SK-N-SH (cell line): Measurements from ENCODE around the gene FKBP5. TPM values are rescaled to one million over a fixed set of nuclear protein-coding genes. Genes with fewer than 3 reads are reported as not detected.
"Not testable (repeated sequence)": the region's sequence is repeated elsewhere in the genome, so short reads cannot be mapped to it uniquely, and the experiment has no call there.

Experiments used
- CTCF ChIA-PET: fragments of 300-600, 350-600 bp; formaldehyde crosslinking; extraction: SDS; loops from one replicate; lab custom pipeline; 2021; lab: Yijun Ruan, JAX
- POLR2A ChIA-PET: fragments of 350-600 bp; sonication (Branson Sonifier 250); formaldehyde crosslinking; extraction: SDS; loops from one replicate; lab custom pipeline; 2020; ENCODE audit warnings: antibody characterized with exemption, inconsistent platforms; lab: Yijun Ruan, JAX
- DNase-seq: peaks from one replicate; pipeline ENCODE4 v3.0.0; 2012
- H2AFZ ChIP-seq: fragments of 200-600 bp; sonication (generic); 2 replicates; pipeline ENCODE4 v1.8.1; 2016; ENCODE audit warnings: antibody characterized with exemption, mild to moderate bottlenecking, low read depth
- H3F3A ChIP-seq: fragments of 200-600 bp; sonication (generic); replicated peaks from 2 replicates; pipeline ENCODE3; 2016; ENCODE audit warnings: antibody characterized with exemption, mild to moderate bottlenecking; ENCODE audit not compliant: insufficient read depth
- H3K27ac ChIP-seq, 2 experiments: fragments of 200-500 bp in 1 of 2; fragments of 200-600 bp in 1 of 2; sonication (Bioruptor generic) in 1 of 2; sonication (generic), shearing (Covaris generic) in 1 of 2; 2 replicates each; pipeline versions ENCODE4 v1.5.1 to v1.6.1; 2014 to 2016; ENCODE audit warnings: low read depth in 2 of 2, inconsistent platforms in 1 of 2, low read length in 1 of 2, mild to moderate bottlenecking in 1 of 2, mixed read lengths in 1 of 2
- H3K27me3 ChIP-seq: fragments of 200-600 bp; sonication (generic), shearing (Covaris generic); 2 replicates; pipeline ENCODE4 v1.6.1; 2016; ENCODE audit warnings: mixed run types; ENCODE audit not compliant: insufficient read depth
- H3K36me3 ChIP-seq, 2 experiments: fragments of 200-500 bp in 1 of 2; fragments of 200-600 bp in 1 of 2; sonication (Bioruptor generic) in 1 of 2; sonication (generic) in 1 of 2; replicated peaks in 1 of 2; 2 replicates each; pipeline versions ENCODE3 to v1.5.1; 2014 to 2016; ENCODE audit warnings: low read length in 1 of 2, mild to moderate bottlenecking in 1 of 2; ENCODE audit not compliant: insufficient read depth in 2 of 2, control insufficient read depth in 1 of 2
- H3K4me1 ChIP-seq, 2 experiments: fragments of 200-500 bp in 1 of 2; fragments of 200-600 bp in 1 of 2; sonication (Bioruptor generic) in 1 of 2; sonication (generic), shearing (Covaris generic) in 1 of 2; 2 replicates each; pipeline versions ENCODE4 v1.5.1 to v1.6.1; 2014 to 2016; ENCODE audit warnings: low read depth in 1 of 2, low read length in 1 of 2, mixed run types in 1 of 2; ENCODE audit not compliant: insufficient read depth in 2 of 2, control insufficient read depth in 1 of 2
- H3K4me2 ChIP-seq: fragments of 200-600 bp; sonication (generic), shearing (Covaris generic); 2 replicates; pipeline ENCODE4 v1.6.1; 2017; ENCODE audit warnings: mixed run types
- H3K4me3 ChIP-seq, 2 experiments: fragments of 200-500 bp in 1 of 2; fragments of 200-600 bp in 1 of 2; sonication (Bioruptor generic) in 1 of 2; sonication (generic), shearing (Covaris generic) in 1 of 2; 2 replicates each; pipeline versions ENCODE4 v1.5.1 to v1.8.1; 2014 to 2016; ENCODE audit warnings: low read depth in 2 of 2, inconsistent platforms in 1 of 2, low read length in 1 of 2, mild to moderate bottlenecking in 1 of 2, mixed read lengths in 1 of 2, moderate library complexity in 1 of 2
- H3K79me2 ChIP-seq: fragments of 200-600 bp; sonication (generic); 2 replicates; pipeline ENCODE4 v1.8.1; 2017; ENCODE audit warnings: mild to moderate bottlenecking; ENCODE audit not compliant: insufficient read depth
- H3K9ac ChIP-seq: fragments of 200-600 bp; sonication (generic); 2 replicates; pipeline ENCODE4 v1.6.1; 2017; ENCODE audit warnings: mixed run types
- H3K9me2 ChIP-seq: fragments of 200-600 bp; sonication (generic); 2 replicates; pipeline ENCODE4 v1.6.1; 2017; ENCODE audit warnings: mixed run types
- H3K9me3 ChIP-seq: fragments of 200-600 bp; sonication (generic); 2 replicates; pipeline ENCODE4 v1.6.1; 2017; ENCODE audit warnings: mixed run types, mild to moderate bottlenecking, moderate library complexity
- H4K20me1 ChIP-seq: fragments of 200-600 bp; sonication (generic); 2 replicates; pipeline ENCODE4 v1.6.1; 2017; ENCODE audit warnings: mild to moderate bottlenecking, mixed run types; ENCODE audit not compliant: insufficient read depth
- CHD2 ChIP-seq: fragments of 150-350 bp; IDR thresholded peaks from 2 replicates; pipeline ENCODE4 v1.6.1; 2018; ENCODE audit warnings: low read length; ENCODE audit not compliant: partially characterized antibody
- EP300 ChIP-seq, 2 experiments: IDR thresholded peaks; 2 replicates each; pipeline versions ENCODE4 v1.4.0 to v1.6.1; 2012; ENCODE audit warnings: borderline replicate concordance in 1 of 2, low read depth in 1 of 2, low read length in 1 of 2
- EZH2phosphoT487 ChIP-seq: fragments of 200-600 bp; sonication (generic); IDR thresholded peaks from 2 replicates; pipeline ENCODE4 v1.6.1; 2017; ENCODE audit warnings: low read depth, mixed run types, mild to moderate bottlenecking, antibody characterized with exemption, moderate library complexity, borderline replicate concordance
- FOSL2 ChIP-seq: IDR thresholded peaks from 2 replicates; pipeline ENCODE4 v1.4.0; 2012; ENCODE audit warnings: low read depth, mild to moderate bottlenecking, moderate library complexity, borderline replicate concordance
- FOXJ3 ChIP-seq: sonication (generic); formaldehyde crosslinking; IDR thresholded peaks from 2 replicates; pipeline ENCODE4 v1.5.1; 2020; ENCODE audit warnings: mild to moderate bottlenecking, missing genetic modification reagents
- GABPA ChIP-seq: IDR thresholded peaks from 2 replicates; pipeline ENCODE4 v1.4.0; 2012; ENCODE audit warnings: low read depth, mild to moderate bottlenecking
- GATA2 ChIP-seq: sonication (generic); formaldehyde crosslinking; IDR thresholded peaks from 2 replicates; pipeline ENCODE4 v1.5.0; 2020; ENCODE audit warnings: mild to moderate bottlenecking, missing genetic modification reagents
- JUND ChIP-seq: IDR thresholded peaks from 2 replicates; pipeline ENCODE4 v1.4.0; 2012
- NFIC ChIP-seq: IDR thresholded peaks from 2 replicates; pipeline ENCODE4 v1.4.0; 2012; ENCODE audit warnings: borderline replicate concordance
- RAD21 ChIP-seq: IDR thresholded peaks from 2 replicates; pipeline ENCODE4 v1.6.1; 2012; ENCODE audit warnings: mild to moderate bottlenecking, low read length
- RCOR1 ChIP-seq: fragments of 150-350 bp; IDR thresholded peaks from 2 replicates; pipeline ENCODE4 v1.6.1; 2017; ENCODE audit warnings: antibody characterized with exemption, low read length
- RXRA ChIP-seq: IDR thresholded peaks from 2 replicates; pipeline ENCODE4 v1.4.0; 2012; ENCODE audit warnings: low read depth, mild to moderate bottlenecking, borderline replicate concordance
- SIN3A ChIP-seq: IDR thresholded peaks from 2 replicates; pipeline ENCODE4 v1.6.1; 2012; ENCODE audit warnings: low read depth, mild to moderate bottlenecking, low read length, moderate library complexity, borderline replicate concordance
- TAF1 ChIP-seq: IDR thresholded peaks from 2 replicates; pipeline ENCODE4 v1.6.1; 2012; ENCODE audit warnings: low read depth, mild to moderate bottlenecking, low read length, moderate library complexity, borderline replicate concordance
- TEAD4 ChIP-seq: IDR thresholded peaks from 2 replicates; pipeline ENCODE4 v1.4.0; 2012; ENCODE audit warnings: mild to moderate bottlenecking, borderline replicate concordance; ENCODE audit not compliant: insufficient read depth
- YY1 ChIP-seq: IDR thresholded peaks from 2 replicates; pipeline ENCODE4 v1.4.0; 2012; ENCODE audit warnings: low read depth, mild to moderate bottlenecking
- WGBS: methylation state at CpG from one replicate; pipeline ENCODE4 v1.1.6; 2017; ENCODE audit warnings: low lambda C conversion rate; 5-methylcytosine and 5-hydroxymethylcytosine counted together
- polyA plus RNA-seq, 3 experiments: library from polyadenylated mRNA; depleted of rRNA; stranded (reverse); fragments of >200 nt; gene quantifications; 2 replicates each; pipeline ENCODE4 v1.2.3, GENCODE V29; 2012
- TF ChIP-seq, protein P1 (sequence below): fragments of 200-600 bp; sonication (generic); IDR thresholded peaks from 2 replicates; pipeline ENCODE4 v1.6.1; 2017; ENCODE audit warnings: antibody characterized with exemption, mild to moderate bottlenecking, moderate library complexity
- TF ChIP-seq, protein P2 (sequence below): IDR thresholded peaks from 2 replicates; pipeline ENCODE4 v1.4.0; 2012; ENCODE audit warnings: low read depth
- TF ChIP-seq, protein P3 (sequence below): fragments of 150-350 bp; IDR thresholded peaks from 2 replicates; pipeline ENCODE4 v1.6.1; 2017; ENCODE audit warnings: antibody characterized with exemption, low read length, low read depth, borderline replicate concordance

FKBP5 gene
- polyA plus RNA-seq, 1 of the 3 experiments (the other 2 are of a cell fraction): 5.1 TPM

DNA sequence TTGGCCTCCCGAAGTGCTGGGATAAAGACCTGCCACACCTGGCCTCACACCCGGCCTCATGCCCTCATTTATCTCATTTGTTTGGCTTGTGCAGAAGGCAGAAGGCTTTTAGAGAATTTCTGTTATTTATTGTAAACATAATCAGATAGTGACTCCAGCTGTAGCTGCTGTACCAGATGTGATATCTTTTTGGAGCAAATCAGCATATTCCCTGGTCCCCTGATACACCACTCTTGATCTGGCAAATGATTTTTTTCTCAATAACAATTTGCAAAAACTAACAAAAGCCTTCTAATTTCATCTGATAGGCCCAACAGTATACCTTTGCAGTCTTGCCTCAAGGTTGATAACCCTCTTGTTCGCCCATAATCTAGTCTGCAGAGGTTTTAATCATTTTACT, 149.5 kb downstream of the FKBP5 start (continued):
- TF ChIP-seq, protein P1, sequence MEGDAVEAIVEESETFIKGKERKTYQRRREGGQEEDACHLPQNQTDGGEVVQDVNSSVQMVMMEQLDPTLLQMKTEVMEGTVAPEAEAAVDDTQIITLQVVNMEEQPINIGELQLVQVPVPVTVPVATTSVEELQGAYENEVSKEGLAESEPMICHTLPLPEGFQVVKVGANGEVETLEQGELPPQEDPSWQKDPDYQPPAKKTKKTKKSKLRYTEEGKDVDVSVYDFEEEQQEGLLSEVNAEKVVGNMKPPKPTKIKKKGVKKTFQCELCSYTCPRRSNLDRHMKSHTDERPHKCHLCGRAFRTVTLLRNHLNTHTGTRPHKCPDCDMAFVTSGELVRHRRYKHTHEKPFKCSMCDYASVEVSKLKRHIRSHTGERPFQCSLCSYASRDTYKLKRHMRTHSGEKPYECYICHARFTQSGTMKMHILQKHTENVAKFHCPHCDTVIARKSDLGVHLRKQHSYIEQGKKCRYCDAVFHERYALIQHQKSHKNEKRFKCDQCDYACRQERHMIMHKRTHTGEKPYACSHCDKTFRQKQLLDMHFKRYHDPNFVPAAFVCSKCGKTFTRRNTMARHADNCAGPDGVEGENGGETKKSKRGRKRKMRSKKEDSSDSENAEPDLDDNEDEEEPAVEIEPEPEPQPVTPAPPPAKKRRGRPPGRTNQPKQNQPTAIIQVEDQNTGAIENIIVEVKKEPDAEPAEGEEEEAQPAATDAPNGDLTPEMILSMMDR: no peak
- TF ChIP-seq EZH2phosphoT487 (no peak), NFIC (no peak), TAF1 (no peak)

DNA sequence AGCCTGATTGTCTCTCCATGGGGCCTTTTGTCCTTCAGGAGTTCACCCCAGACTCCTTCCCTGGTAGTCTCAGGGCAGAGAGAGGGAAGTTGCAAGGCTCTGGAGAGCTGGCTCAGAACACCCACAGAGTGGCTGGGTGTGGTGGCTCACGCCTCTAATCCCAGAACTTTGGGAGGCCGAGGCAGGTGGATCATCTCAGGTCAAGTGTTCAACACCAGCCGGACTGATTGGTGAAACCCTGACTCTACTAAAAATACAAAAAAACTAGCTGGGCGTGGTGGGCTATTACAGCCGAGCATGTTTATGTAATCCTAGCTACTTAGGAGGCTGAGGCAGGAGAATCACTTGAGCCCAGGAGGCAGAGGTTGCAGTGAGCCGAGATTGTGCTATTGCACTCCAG, 152.9 kb downstream of the FKBP5 start:
- H3K27me3 ChIP-seq, H3K9me2 ChIP-seq, H2AFZ ChIP-seq, POLR2A ChIA-PET, H3K9me3 ChIP-seq, H3K4me3 ChIP-seq, H3K79me2 ChIP-seq, H4K20me1 ChIP-seq, H3K9ac ChIP-seq, H3F3A ChIP-seq, H3K4me2 ChIP-seq, DNase-seq, H3K36me3 ChIP-seq: not testable (repeated sequence)
- CTCF ChIA-PET: interaction anchor here (1.2 to 1.7 kb wide), 5 partner anchors 9 to 49 kb away, joined by 4 to 9 read pairs (median 6); no protein-coding TSS in a partner anchor
- WGBS: 84% methylated on average over 6 of the region's 6 CpGs
- H3K4me1 ChIP-seq: peaks cover 0 to 34% of the 10 kb centered on the region in 2 experiments; a peak in 1 of 4 replicates
- peak overlapping the region in 1 of 2 experiments; percentile 7; a peak in 1 of 4 replicates for H3K27ac ChIP-seq

DNA sequence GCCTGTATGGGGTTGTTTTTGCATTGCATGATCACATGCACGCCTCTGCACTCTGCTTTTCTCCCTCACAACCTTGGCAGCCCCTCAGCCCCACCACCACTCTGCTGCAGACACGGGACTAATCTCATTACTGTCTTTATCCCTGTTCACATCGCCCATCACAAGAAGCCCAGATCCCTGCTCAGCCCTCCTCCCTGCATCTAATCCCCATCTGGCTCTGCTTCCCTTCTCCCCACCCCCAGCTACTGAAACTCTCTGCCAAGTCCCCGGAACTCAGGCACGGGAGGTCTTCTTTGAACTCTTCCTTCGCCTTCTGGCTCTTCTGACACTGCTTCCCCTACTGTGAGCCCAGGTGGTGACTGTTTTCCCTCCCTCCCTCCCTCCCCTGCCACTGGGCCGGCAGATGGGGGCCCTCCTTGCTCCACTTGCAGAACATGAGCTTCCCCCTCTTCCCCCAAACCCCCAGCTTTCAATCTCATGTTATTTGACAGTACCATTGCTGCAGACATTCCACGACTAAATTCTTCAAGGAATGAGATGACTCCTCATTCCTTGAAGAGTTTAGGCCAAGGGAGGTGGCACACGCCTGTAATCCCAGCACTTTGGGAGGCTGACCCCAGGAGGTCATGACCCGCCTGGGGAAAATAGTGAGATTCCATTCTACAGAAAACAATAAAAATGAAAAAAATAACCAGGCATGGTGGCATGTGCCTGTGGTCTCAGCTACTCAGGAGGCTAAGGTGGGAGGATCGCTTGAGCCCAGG, 154.1 kb downstream of the FKBP5 start:
- DNase-seq: peak; percentile 82
- Histone ChIP-seq H3K27ac (peak overlapping the region in 1 of 2 experiments; percentile 82; a peak in 2 of 4 replicates), H3F3A (no peaks in the 10 kb centered on the region), H3K4me1 (peaks cover 0 to 33% of the 10 kb centered on the region in 2 experiments; a peak in 1 of 4 replicates), H3K4me3 (no peak overlapping the region), H3K79me2 (no peaks in the 10 kb centered on the region), H3K9me3 (no peaks in the 10 kb centered on the region), H4K20me1 (no peaks in the 10 kb centered on the region), H3K9ac (no peak overlapping the region), H3K9me2 (no peaks in the 10 kb centered on the region), H2AFZ (no peak overlapping the region), H3K4me2 (no peak overlapping the region), H3K27me3 (no peaks in the 10 kb centered on the region), H3K36me3 (no peaks in the 10 kb centered on the region)
- CTCF ChIA-PET: interaction anchor here (1.0 to 5.3 kb wide), 4 partner anchors 10 to 18 kb away, joined by 5 to 34 read pairs (median 8); no protein-coding TSS in a partner anchor
- POLR2A ChIA-PET: no interaction called here
- WGBS: 27% methylated on average over 11 of the region's 11 CpGs
- no peak for TF ChIP-seq GABPA
- peak; percentile 95 for TF ChIP-seq RCOR1
- TF ChIP-seq FOXJ3: peak; percentile 92
- TF ChIP-seq YY1: no peak
- peak; percentile 98 for TF ChIP-seq GATA2
- TF ChIP-seq, protein P2, sequence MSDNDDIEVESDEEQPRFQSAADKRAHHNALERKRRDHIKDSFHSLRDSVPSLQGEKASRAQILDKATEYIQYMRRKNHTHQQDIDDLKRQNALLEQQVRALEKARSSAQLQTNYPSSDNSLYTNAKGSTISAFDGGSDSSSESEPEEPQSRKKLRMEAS: no peak
- TF ChIP-seq EP300 (IDR thresholded peaks at IDR 0.05; ENCODE audit: borderline replicate concordance in 1 of 2, low read depth in 1 of 2, low read length in 1 of 2): peak in 1 of 2 experiments; percentile 98; a peak in 2 of 4 replicates
- no peak for TF ChIP-seq JUND
- peak; percentile 24; the same call in 1 of the 2 replicates for TF ChIP-seq RAD21
- no peak for TF ChIP-seq SIN3A
- TF ChIP-seq CHD2: peak; percentile 93
- TF ChIP-seq, protein P3, sequence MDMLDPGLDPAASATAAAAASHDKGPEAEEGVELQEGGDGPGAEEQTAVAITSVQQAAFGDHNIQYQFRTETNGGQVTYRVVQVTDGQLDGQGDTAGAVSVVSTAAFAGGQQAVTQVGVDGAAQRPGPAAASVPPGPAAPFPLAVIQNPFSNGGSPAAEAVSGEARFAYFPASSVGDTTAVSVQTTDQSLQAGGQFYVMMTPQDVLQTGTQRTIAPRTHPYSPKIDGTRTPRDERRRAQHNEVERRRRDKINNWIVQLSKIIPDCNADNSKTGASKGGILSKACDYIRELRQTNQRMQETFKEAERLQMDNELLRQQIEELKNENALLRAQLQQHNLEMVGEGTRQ: no peak
- TF ChIP-seq RXRA: no peak
- TF ChIP-seq TEAD4: no peak
- no peak for TF ChIP-seq FOSL2
